EH (cell line): Measurements from ENCODE around the gene TTC14.
A peak's percentile ranks its signal among the peaks of the same experiment; 100 is the strongest.
"Not testable (repeated sequence)": the region's sequence is repeated elsewhere in the genome, so short reads cannot be mapped to it uniquely, and the experiment has no call there.

Source experiments
- DNase-seq: peaks from one replicate; pipeline ENCODE4 v3.0.0-alpha.2; 2015; ENCODE audit warnings: low read depth

TTC14 gene

GRCh38 chr3:180601688-180602666 lies at the start of gene TTC14:
TTC14 (plus strand) TSS chr3:180602163; CDS start chr3:180602262, 99 bp downstream.
- DNase-seq: peak; percentile 97

- no peak for DNase-seq
These were observed 38.6 kb upstream of the TTC14 start for GRCh38 chr3:180563406-180563805.

GRCh38 chr3:180564676-180565075 lies 37.3 kb upstream of the TTC14 start:
- no peak for DNase-seq

- DNase-seq: no peak
These were observed 31.7 kb upstream of the TTC14 start for GRCh38 chr3:180570238-180570637.

GRCh38 chr3:180571831-180572598 lies 29.9 kb upstream of the TTC14 start:
- DNase-seq: no peak

- DNase-seq: no peak
These were observed 26.4 kb upstream of the TTC14 start for GRCh38 chr3:180575571-180575970.

- DNase-seq: no peak
These were observed 21.0 kb upstream of the TTC14 start for GRCh38 chr3:180580934-180581333.

- no peak for DNase-seq
These were observed 11.6 kb upstream of the TTC14 start for GRCh38 chr3:180590396-180590795.

- not testable (repeated sequence) for DNase-seq
These were observed 8.3 kb upstream of the TTC14 start for GRCh38 chr3:180593631-180594030.

- DNase-seq: peak; percentile 29
These were observed 7.1 kb upstream of the TTC14 start for GRCh38 chr3:180594631-180595558.

GRCh38 chr3:180595559-180595935 lies 6.4 kb upstream of the TTC14 start:
- DNase-seq: no peak

GRCh38 chr3:180600473-180600872 lies 1.5 kb upstream of the TTC14 start:
- DNase-seq: no peak

GRCh38 chr3:180611006-180611405 lies 9.0 kb downstream of the TTC14 start:
- no peak for DNase-seq

- DNase-seq: no peak
These were observed 10.4 kb downstream of the TTC14 start for GRCh38 chr3:180612364-180612763.

- no peak for DNase-seq
These were observed 14.0 kb downstream of the TTC14 start for GRCh38 chr3:180615954-180616353.

- peak; percentile 10 for DNase-seq
These were observed 15.1 kb downstream of the TTC14 start for GRCh38 chr3:180617049-180617448.

GRCh38 chr3:180618563-180618962 lies 16.6 kb downstream of the TTC14 start:
- DNase-seq: not testable (repeated sequence)

- DNase-seq: no peak
These were observed 17.8 kb downstream of the TTC14 start for GRCh38 chr3:180619723-180620122.

- no peak for DNase-seq
These were observed 22.8 kb downstream of the TTC14 start for GRCh38 chr3:180624714-180625113.

GRCh38 chr3:180626844-180627243 lies 24.9 kb downstream of the TTC14 start:
- no peak for DNase-seq

GRCh38 chr3:180630371-180630770 lies 28.4 kb downstream of the TTC14 start:
- DNase-seq: no peak

- DNase-seq: no peak
These were observed 29.4 kb downstream of the TTC14 start for GRCh38 chr3:180631317-180631716.
